Astrocyte (in vitro differentiated cells and primary cell): ENCODE results near the gene BUB3.

Experiments used
- EZH2 ChIP-seq: IDR thresholded peaks from 2 replicates; pipeline ENCODE4 v1.6.1; 2012; ENCODE audit warnings: mild to moderate bottlenecking, low read length, inconsistent platforms; ENCODE audit not compliant: insufficient read depth
- TF ChIP-seq, protein P1 (sequence below): IDR thresholded peaks from 2 replicates; pipeline ENCODE4 v1.5.1; 2011; ENCODE audit warnings: low read depth, mild to moderate bottlenecking, inconsistent platforms, low read length, moderate library complexity; ENCODE audit not compliant: insufficient read depth

DNA sequence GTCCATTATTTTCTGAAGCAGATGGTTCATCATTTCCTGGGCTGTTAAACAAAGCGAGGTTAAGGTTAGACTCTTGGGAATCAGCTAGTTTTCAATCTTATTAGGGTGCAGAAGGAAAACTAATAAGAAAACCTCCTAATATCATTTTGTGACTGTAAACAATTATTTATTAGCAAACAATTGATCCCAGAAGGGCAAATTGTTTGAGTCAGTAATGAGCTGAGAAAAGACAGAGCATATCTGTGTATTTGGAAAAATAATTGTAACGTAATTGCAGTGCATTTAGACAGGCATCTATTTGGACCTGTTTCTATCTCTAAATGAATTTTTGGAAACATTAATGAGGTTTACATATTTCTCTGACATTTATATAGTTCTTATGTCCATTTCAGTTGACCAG is 10.1 kb downstream of the BUB3 start:
- TF ChIP-seq, protein P1, sequence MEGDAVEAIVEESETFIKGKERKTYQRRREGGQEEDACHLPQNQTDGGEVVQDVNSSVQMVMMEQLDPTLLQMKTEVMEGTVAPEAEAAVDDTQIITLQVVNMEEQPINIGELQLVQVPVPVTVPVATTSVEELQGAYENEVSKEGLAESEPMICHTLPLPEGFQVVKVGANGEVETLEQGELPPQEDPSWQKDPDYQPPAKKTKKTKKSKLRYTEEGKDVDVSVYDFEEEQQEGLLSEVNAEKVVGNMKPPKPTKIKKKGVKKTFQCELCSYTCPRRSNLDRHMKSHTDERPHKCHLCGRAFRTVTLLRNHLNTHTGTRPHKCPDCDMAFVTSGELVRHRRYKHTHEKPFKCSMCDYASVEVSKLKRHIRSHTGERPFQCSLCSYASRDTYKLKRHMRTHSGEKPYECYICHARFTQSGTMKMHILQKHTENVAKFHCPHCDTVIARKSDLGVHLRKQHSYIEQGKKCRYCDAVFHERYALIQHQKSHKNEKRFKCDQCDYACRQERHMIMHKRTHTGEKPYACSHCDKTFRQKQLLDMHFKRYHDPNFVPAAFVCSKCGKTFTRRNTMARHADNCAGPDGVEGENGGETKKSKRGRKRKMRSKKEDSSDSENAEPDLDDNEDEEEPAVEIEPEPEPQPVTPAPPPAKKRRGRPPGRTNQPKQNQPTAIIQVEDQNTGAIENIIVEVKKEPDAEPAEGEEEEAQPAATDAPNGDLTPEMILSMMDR: no peak
- no peak for TF ChIP-seq EZH2
